ENCODE data around the gene CT47C1.

Gene CT47C1

DNA sequence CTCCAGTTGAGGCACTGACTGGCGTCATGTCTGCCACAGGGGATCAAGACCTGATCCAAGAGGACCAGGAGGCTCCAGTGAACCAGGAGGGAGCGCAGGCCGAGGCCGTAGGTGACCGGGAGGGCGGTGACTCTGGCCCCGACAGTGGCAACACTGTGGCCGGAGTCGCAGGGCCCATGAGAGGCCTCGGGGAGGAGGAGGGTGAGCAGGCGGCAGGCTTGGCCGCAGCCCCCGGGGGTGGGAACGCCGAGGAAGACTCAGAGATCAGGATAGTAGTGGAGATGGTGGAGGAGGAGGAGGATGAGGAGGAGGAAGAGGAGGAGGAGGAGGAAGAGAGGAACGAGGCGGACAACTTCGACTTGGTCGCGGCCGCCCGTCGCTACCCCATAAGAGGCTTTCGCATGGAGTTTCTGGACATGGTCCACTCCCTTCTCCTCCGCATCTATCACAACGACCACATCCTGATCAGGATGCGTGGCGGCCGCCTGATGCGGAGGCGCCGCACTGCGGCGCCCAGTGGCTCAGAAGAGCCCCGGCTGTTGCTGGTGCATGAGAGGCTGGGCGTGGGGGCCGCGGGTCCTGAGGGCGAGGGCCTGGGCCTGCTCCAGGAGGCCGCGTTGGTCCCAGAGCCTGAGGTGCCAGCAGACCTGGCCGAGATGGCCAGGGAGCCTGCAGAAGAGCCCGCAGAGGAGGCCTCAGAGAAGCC lies 560 bp downstream of the CT47C1 start:
- DNase-seq (ENCODE audit: low read depth, low spot score) = no peak

DNA sequence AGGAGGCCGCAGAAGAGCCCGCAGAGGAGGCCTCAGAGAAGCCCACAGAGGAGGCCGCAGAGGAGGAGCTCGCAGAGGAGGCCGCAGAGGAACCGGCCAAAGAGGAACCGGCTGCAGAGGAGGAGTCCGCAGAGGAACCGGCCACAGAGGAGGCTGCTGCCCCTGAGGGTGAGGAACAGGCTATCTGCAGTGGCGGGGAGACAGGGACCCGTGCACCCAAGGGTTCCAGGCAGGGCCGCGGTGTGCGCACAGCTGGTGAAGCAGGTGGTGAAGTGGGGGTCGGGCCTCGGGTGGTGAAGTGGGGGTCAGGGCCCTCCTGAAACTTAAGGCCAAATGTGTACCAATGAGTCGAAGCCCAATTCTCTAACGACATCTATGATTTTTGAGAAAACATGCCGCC lies 1.1 kb downstream of the CT47C1 start:
- no peak for DNase-seq (ENCODE audit: low read depth, low spot score)

DNA sequence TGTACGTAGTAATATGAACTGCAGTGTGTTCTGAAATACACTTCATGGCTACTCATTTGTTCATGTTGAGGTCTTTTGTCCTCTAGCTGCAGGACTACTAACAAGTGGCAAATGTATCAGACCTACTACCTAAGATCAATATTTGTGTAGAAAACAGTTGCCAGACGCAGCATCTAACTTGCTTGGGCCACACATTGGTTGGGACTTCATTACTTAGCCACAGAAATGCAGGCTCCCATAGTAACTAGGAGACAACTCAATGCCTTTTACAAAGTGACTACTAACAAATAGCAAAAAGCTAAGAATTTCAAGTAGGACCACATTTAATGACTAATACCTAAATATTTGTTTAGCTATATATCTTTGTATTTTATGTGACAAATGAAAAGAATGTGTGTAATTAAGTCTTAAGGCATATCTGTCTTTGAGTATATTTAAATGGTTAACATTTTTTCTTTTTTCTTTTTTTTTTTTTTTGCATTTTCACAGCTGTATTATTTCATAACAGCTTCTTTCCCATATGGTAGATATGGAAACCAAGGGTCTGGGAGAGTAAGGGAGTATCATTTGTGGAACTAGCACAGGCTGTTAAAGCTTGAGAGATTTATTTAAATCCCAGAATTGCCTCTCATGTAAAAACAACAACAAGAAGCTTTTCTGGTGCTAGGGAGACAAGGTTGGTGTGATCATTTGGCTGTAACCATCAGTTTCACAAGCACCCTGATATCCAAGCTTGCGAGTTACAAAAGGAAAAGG lies 2.7 kb downstream of the CT47C1 start:
- no peak for DNase-seq (ENCODE audit: low read depth, low spot score)

DNA sequence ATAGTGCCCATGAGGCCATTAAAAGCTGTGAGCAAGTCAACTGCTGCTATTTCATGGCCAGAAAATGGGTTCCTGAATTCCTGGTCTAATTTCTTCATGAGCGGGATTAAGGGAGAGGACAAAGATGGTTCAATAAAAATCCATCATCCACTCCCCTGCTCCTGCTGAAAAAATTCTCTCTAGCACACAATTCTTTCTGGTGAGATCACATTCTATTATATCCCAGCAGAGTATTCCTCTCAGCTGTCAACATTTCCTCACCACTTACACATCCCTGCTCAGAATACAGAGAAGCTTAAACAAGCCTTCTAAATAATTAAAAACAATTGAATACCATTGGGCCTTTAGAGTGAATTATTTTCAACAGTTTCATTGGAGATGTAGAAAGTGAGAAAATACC lies 9.5 kb downstream of the CT47C1 start:
- no peak for DNase-seq (ENCODE audit: low read depth, low spot score)

DNA sequence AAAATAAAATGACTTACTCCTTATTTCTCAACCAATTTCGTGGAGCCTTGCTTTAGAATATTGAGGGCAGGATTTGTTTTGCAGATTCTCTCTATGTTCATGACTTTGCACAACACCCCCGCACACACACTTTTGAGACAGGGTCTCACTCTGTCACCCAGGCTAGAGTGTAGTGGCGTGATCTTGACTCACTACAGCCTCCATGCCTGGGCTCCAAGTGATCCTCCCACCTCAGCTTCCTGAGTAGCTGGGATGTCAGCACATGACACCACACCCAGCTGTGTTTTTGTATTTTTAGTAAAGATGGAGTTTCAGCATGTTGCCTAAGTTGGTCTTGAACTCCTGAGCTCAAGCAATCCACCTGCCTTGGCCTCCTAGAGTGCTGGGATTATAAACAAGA lies 12.0 kb downstream of the CT47C1 start:
- no peak for DNase-seq (ENCODE audit: low read depth, low spot score)

DNA sequence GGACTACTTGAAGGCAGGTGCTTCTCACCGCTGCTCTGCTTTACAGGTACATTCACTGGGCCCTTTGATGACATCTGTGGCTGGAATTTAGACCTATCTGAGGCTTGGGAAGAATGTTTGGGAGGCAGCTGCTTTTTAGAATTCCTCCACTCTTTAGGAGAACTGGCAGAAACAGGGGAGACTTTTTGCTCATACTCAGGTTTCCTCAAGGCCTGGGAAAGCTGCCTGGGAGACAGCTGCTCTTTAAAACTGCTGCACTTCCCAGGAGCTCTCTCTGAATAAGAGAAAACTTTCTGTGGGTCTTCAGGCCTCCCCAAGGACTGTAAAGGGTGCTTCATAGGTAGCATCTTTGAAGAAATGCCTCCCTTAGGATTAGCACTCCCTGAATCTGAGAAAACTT lies 14.3 kb downstream of the CT47C1 start:
- no peak for DNase-seq (ENCODE audit: low read depth, low spot score)

DNA sequence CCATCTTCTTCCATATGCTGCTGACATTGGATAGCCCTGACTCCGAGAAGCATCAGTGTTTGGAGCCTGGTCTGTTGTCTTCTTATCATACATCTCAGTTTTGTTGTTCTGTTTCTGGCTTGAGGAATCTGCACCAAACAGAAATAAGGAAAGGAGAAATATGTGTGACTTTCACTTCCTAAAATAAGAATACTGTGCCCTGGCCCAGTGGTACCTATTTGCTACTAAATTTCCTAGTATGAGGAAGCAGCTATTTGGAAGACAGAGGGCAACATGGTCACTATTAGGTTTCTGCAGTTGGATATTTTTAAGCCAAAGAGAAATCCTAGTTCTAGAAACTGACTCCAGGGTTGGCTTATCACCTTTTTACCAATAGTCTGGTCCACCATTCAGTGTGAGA lies 16.8 kb downstream of the CT47C1 start:
- no peak for DNase-seq (ENCODE audit: low read depth, low spot score)

DNA sequence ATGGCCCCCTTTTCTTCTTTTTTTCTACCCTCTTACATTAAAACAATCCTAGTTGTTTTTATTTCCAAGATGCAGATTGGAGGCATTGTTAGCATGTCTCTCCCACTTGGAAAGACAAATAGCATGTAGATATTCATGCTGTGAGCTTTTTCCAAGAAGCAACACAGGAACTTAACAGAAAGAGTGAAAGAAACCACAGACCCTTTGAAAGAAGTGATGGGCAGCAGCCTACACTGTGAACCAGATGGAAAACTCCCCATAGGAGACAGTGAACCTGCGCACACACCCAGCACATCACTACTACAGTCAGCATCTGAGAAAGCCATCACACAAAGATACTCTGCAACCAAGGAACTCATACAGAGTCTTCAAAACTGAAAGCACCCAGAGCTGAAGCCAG lies 17.8 kb downstream of the CT47C1 start:
- no peak for DNase-seq (ENCODE audit: low read depth, low spot score)

DNA sequence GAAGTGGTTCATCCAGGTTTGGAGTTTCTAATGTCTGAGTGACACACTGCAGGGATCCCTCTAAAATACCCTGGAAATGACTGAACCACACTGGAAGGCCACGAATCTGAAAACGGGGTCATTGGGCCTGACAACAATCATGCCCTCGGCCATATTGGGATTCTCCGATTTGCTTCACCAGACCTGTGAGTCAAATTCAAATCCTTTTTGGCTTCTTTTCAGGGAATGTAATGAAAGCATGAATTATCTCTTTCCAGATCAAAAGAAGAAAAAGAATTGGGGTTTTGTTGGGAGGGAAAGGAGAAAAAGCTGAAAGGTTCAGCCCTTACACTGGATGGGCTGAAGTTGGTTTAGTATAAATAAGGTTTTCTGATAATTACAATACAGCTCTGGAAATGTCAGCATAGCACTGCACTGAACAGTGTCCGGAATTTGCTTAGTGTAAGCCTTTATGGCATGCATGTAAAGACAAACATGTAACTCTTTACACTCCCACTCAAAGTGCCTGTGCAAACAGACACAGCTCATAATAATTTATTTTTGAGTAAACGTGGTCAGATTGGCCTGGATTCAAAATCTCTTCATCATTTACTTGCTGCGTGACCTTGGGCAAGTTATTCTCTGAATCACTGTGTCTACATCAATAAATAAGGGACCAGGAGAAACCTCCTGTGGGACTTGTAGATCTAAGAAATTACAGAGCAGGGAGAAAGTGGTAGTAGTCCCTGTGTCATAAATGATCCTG lies 21.4 kb downstream of the CT47C1 start:
- no peak for DNase-seq (ENCODE audit: low read depth, low spot score)

DNA sequence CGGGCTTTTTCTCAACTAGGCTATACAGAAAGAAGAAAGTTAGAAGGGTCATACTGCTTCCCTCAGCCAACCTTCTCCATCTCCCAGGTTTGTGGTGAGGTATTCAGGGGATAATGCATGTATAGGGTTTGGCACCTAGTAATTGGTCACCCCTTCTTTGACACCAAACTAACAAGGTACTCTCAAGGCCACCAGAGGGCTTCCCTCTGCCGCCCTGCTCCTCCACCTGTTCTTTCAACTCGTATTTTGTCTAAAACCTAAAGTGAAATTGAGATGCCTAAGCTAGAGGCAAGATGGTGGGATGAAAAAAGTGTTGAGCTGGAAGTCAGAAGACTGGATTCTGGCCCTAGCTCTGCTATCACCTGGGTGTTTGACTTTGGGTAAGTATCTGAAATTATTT lies 22.0 kb downstream of the CT47C1 start:
- DNase-seq (ENCODE audit: low read depth, low spot score) = no peak

DNA sequence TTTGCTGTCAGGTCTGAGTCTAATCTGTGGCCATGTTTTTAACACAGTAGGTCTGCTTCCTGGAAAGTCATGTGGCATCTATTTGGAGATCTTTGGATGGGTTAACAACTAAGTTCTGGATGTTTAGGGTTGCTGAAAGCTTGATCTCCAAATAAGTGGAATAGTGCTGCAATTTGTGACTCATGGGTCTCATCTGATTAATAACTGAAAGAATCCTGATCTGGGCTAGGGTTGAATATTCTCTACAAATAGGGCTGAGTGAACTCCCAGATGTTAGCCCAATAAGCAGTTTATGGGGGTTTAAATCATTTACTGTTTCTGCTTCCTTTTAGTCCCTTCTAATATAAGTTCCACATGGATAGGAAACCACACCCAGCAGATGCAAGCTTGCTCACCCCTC lies 23.1 kb downstream of the CT47C1 start:
- DNase-seq (ENCODE audit: low read depth, low spot score) = no peak

DNA sequence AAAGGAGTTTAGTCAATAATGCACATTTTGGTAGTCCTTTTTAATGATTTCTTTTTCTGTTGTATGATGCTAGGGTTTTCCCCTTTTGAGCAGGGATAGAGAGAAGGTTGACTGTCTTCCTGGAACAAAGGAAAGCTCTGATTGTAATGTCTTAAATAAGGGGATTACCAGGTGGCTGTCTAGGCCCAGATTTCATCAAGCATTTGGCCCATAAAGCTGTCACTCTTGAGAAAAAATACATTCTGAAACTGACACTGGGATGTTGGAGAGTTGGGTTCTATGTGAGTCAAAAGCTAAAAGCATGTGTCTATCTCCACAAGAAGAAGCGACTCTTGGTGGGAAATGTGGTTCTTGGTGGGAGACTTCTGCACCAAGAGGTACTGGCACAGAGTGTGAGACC lies 28.4 kb downstream of the CT47C1 start:
- no peak for DNase-seq (ENCODE audit: low read depth, low spot score)

DNA sequence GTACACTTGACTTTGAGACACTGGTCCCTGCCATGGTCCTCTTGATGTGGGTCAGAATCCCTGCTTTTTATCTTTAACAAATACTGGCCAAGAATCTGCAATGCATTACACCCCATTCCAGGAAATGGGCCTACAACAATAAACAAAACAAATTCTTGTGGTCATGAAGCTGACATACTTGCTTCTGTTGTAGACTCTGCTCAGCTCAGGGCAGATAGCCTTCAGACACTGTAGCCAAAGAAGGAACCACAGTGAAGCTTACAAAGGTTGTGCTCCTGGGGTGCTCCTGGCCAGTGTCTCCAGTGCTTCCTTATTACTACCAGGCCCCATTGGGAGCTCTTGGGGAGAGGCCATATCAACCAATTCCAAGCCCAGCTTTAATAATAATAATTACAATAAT lies 33.0 kb downstream of the CT47C1 start:
- no peak for DNase-seq (ENCODE audit: low read depth, low spot score)

DNA sequence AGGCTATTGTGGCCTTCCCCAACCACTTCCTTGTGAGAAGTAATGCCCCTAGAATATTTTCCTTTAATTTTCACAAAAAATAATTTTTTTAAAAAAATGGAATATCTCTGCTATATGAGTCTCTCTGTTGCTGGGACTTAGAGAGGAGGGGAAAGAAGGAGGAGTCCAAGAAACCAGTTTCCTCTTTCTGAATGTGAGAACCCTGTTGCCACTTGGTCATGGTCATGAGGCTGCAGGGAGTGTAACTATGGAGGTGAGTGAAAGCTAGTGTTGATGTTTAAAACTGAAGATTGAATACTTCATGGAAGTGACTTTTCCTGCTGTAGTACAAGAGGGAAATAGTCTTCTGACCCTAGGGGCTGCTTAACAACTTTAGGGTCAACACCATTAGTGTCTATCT lies 34.4 kb downstream of the CT47C1 start:
- DNase-seq (ENCODE audit: low read depth, low spot score) = no peak

DNA sequence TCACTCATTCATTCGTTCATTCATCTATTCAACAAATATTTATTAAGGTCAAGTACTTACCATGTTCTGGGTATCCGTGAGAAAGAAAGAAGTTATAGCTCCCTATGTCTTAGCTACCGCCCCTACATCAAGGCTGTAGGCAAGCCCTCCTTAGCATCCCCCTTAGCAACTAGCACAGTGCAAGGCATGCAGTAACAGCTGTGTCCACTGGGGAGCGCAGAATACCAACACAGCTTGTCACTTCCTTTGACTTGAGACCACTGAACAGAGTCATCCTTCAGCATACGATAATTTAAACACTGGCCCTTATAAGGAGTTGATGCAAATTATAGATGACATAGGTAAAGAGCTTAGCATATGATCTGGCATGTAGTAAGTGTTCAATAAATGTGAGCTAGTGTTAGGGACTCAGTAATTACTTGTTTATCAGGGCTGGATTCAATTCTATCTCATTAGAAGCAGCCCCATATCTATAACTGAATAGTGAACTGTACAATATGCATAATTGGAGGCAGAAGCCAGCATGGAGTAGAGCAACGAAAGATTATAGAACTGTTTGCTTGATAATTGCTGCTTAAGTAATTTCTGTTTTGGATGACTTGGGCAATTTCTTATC lies 46.1 kb downstream of the CT47C1 start:
- DNase-seq (ENCODE audit: low read depth, low spot score) = peak; percentile 20

DNA sequence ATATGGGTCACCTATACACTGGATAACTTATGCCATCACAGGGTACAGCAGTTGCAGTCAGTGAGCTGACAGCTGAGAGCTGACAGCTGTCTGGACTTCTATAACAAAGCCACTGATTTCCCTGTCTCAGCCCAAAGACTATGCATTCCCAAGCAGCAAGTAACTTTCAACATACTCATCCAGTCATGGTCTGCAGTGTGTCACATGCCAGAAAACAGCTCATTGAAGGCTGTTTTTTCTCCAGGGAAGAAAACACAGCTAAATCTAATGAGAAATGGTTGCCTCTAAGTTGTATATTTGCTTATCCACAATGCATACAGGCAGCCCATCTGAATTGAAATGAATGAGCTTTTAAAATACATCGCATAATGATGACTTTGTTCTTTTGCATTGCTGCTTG lies 48.5 kb downstream of the CT47C1 start:
- no peak for DNase-seq (ENCODE audit: low read depth, low spot score)

Data from iPS DF 19.7 (cell line).